Astrocyte of the spinal cord (primary cell): ENCODE data around the gene IFT81.
A peak's percentile ranks its signal among the peaks of the same experiment; 100 is the strongest.
"Not testable (repeated sequence)": the region's sequence is repeated elsewhere in the genome, so short reads cannot be mapped to it uniquely, and the experiment has no call there.

Experiments
- DNase-seq: peaks from one replicate; pipeline ENCODE4 v3.0.0; 2011; ENCODE audit warnings: low read depth, low spot score
- H3K4me3 ChIP-seq: 2 replicates; pipeline ENCODE4 v1.5.1; 2011; ENCODE audit warnings: low read depth, mild to moderate bottlenecking, low read length, moderate library complexity
- CTCF ChIP-seq: IDR thresholded peaks from 2 replicates; pipeline ENCODE4 v1.5.1; 2012; ENCODE audit warnings: low read depth, mild to moderate bottlenecking, low read length, inconsistent platforms
- in situ Hi-C: cut with HindIII; loops from 2 replicates; pipeline ENCODE4 v1.10.0; 2017; ENCODE audit warnings: low sequenced_read_pairs

Gene IFT81

GRCh38 chr12:110205931-110206330 is 81.8 kb downstream of the IFT81 start:
- DNase-seq = no peak
- H3K4me3 ChIP-seq = no peak overlapping the region
- in situ Hi-C loops = no loop called here
- TF ChIP-seq CTCF = no peak

- in situ Hi-C loops, H3K4me3 ChIP-seq: not testable (repeated sequence)
- peak; percentile 89 for DNase-seq
Observed at GRCh38 chr12:110211639-110212536, 87.7 kb downstream of the IFT81 start.

- H3K4me3 ChIP-seq = no peak overlapping the region
- no peak for DNase-seq
- in situ Hi-C loops = no loop called here
- no peak for TF ChIP-seq CTCF
Observed at GRCh38 chr12:110217996-110218674, 94.0 kb downstream of the IFT81 start.

- TF ChIP-seq CTCF = no peak
- no peak for DNase-seq
- H3K4me3 ChIP-seq = no peak overlapping the region
- in situ Hi-C loops = no loop called here
Observed at GRCh38 chr12:110222027-110222426, 97.9 kb downstream of the IFT81 start.

- no peak for TF ChIP-seq CTCF
- in situ Hi-C loops = no loop called here
- DNase-seq = no peak
- H3K4me3 ChIP-seq = no peak overlapping the region
Observed at GRCh38 chr12:110222433-110222832, 98.3 kb downstream of the IFT81 start.

GRCh38 chr12:110223777-110224378 is 99.7 kb downstream of the IFT81 start:
- in situ Hi-C loops = no loop called here
- no peak for TF ChIP-seq CTCF
- DNase-seq = no peak
- no peak overlapping the region for H3K4me3 ChIP-seq
